Measurements from ENCODE around the gene ATAT1.
A peak's percentile ranks its signal among the peaks of the same experiment; 100 is the strongest.

ATAT1 gene

DNA sequence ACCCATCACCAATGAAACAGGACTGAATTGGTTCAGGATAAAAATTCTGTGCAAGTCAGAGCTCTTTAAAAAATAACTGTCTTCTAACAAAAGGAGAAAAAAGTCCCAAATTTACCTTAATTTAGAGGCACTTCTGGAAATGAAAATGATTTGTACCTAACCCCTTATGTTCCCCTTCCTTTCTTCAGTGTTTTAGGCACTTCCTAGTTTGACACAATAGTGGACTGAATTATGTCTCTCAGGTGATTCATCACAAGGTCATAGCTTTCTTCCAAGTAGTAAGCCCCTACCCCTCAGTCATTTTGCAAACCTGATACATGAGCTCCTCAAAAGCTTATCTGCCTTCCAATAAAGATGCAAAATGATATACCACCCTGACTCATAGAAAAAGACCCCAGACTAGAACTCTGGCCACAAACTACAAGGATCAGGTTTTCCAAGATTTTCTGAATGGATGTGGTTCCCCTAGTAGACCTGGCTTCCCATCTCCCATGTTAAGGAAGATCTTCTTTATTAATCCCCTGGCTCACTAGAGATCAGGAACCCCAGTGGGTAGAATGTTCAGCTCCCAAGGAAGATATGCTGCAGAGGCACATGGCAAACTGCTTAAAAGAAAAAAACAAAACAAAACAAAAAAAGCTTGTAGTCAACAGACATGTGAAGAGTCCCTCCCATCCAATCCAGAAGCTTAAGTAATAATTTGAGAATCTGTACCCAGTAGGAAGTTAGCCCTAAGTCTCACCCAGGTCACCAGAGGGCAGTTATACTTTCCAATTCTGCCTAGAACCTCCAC, 13.2 kb upstream of the ATAT1 start:
- no peak for DNase-seq (ENCODE audit: low read depth)

DNA sequence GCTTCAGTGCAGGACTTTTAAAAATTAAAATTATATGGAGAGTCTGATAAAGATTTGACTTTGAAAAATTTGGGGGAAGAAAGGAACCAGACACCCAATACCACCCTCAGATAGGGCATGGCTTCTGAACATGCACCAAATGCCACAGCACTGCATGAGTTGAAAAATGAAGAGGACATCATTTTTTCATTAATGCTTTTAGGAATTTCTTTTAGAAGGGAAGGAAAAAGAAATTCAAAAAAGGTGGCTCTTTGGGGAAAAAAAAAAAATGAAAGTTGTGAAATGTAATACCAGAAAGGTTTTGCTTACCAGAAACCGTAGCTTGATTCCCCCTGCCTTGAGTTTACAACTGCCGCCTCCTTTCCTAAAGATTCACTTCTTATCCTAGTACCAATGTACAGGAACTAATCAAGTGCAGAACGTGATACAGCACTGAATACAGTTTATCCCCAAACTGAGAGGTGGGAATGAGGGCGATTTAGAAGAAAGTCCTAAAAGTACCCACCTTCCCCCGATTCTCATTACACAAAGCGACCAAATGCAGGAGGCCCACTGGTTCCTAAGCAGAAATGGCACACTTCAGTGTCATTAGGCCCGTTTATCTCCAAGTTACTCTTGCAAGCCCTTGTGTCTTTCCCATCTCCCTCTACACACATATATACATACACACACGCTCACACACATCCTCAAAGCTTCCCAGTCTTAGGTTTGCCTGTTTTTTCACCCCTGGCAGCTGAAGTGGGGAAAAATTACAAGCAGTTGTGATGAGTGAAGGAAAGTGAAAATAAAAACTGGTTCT, 12.4 kb upstream of the ATAT1 start:
- DNase-seq (ENCODE audit: low read depth): no peak

DNA sequence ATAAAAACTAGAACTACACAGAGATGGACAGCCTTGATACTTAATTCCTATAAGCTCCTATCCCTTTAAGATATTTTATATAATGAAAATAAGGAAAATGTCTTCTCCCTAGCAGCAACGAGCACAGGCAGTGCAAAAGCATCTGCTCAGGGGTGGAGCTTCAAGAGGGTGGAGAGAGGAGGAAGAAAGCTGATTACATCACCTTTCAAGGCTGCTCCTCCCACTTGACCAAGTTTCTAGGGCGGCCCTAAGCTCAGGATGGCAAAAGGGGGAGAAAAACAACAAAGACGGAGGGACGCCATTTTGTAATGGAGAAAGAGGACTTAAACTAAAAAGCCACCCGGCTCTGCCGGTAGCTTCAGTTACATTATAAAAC, 11.8 kb upstream of the ATAT1 start:
- DNase-seq (ENCODE audit: low read depth): peak; percentile 99

DNA sequence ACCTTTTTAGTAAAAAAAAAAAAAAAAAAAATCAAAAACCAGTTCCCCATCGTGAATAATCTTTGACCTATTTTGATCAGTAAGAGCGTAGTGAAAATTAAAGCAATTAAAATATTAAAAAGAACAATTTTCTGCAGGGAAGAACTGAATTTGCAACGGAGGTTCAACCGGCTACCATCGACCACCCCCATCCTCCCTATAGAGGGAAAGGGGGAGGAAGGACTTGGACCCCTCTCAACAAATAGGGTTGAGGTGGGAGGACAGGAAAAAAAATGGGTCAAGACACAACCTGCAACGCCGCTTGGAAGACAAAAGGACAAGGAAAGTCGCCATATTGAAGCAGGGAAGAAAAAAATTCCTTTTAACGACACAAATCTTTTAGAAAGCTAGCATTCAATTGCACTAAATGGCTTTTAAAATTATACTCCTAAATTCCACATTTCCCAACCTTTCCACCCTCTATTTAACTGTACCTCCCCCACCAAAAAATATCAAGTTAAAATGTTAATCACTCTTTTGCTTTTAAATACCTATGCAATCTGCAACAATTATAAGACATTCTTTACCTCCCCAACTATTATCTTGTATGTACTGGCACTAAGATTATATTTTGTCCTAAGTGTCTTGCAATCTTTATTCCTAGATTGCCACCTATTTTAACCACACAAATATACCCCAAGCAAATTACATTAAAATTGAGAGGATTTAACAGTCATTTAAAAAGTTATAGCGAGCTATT, 11.3 kb upstream of the ATAT1 start:
- DNase-seq (ENCODE audit: low read depth): peak; percentile 93

DNA sequence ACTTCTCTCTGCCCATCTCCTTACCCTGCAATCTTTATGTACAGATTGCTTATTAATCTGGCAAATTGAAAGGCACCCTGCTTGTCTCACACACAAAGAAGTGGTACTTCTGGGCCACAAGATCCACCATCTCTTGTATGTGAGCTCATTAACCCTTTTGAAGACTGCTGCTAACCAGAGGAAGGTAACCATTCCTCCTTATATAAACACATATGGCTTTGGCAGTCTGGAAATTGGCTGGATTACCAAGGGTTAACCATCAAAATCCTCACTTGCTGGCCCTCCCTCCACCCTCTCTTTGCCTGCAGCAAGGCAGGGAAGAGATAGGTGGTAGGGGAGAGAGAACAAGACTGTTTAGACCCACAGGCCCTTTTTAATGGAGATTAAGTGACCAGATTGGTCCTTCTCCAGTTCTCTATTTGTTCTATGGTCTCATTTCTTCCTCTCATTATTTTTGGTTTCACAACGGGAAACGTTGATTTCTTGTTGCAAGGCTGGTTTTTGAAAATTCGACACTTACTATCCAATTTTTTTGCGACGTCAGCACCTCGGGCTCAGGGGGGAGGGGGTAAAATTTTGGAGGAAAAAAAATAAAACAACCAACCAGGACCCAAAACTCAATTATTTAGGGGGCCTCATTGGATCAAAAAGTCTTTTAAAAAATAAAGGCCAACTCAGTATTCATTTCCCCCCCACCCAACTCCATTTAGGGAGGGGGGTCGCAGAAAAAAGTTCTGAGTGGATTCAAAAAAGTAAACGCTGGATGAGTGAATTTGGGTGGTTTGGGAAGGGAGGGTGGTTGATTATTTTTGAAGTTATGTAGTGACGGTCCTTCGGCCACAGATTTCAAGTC, 10.5 kb upstream of the ATAT1 start:
- DNase-seq (ENCODE audit: low read depth): peak; percentile 14

DNA sequence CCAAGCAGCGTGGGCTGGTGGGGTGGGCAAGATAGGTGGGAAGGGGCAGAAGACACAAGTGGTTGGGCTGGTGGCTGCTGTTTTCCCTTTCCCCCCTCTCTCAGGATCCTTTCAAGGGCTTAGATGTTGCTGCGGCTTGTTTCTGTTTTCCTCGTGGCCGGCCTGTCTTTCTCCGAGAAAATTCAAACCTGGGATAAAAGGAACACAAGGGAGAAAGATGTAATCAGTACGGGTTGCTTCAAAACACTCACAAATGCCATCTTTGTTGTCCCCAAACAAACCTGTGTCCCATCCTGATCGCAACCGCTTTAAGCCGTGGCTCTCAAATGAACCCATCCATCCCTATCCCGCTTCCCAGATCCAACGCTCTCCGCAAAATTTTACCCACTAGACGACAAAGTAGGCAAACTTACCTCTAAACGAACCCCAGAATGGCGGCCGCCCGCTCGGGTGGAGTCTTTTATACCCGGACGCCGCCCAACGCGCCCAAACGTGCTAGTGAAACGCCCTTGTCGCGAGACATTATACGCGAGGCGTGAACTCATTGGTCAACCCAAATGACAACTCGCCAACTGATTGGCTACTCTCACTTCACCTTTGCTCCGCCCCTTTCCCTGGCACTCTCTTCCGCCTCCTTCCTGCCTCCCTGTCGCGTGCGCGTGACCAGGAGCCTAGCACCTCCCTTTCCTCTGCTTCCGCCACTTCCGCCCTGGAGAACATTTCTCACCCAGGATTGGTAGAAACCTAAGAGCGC, 9.7 kb upstream of the ATAT1 start, which contains the start of gene PPP1R10:
Gene PPP1R10 (minus strand): TSS at position 433 of the 754 bp plus-strand sequence. CDS start 7,299 bp downstream, outside the sequence.
- peak; percentile 100 for DNase-seq (ENCODE audit: low read depth)

DNA sequence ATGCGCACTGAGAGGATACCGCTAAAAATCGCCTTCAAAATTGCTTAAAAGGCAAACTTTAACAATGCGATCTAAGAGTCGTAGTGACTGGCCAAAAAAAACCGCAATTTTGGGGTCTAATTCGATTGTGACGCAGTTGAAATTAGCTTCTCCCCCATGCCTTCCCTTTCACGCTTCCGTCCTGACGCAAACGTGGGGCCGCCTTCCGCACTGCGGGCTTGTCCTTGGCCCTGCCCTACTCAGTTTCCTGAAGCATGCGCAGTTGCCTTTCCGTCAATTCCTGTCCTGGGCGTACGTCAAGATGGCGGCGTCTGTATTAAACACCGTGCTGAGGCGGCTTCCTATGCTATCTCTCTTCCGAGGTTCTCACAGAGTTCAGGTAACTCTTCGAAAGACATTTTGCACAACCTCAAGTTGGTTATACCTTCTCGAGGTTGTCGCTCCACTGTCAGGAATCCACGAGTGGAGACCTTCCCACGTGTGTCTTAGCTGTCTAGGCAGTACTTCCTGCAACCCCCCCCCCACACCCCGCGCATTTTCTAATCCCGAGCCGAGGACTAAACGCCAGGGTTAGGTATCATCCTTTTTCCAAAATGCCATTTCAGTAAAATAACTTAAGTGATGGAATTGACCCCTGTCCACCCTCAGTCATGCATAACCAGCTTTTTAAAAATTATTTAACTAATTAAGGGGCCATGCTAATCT, 9.0 kb upstream of the ATAT1 start, which contains the start of gene MRPS18B:
Gene MRPS18B (plus strand): TSS at position 276 of the 705 bp plus-strand sequence. CDS start 26 bp downstream, at position 302.
- DNase-seq (ENCODE audit: low read depth): peak; percentile 98

DNA sequence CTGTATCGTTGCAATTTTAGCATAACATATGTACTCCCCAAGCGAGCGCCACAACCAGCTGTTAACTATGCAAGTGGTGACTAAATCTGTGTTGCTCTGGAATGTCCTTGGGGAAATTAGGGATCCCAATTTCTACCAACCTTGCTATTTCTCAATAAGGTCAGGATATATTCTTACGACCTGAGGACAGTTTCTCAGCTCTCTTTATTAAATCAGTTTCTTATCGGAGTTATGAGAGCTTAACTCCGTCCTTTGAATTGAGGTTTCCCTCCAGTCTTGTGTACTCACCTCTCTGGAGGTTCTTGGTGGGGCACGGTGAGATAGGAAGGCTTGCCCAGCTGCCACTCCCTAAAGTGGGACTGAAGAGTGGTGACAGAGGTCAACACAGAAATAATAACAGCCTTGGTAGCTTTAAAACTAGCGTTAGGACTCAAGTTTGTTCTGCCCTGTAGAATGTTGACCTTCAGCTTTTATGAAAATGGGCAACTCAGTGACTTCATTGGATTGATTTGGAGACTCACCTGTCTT, 8.3 kb upstream of the ATAT1 start:
- no peak for DNase-seq (ENCODE audit: low read depth)

DNA sequence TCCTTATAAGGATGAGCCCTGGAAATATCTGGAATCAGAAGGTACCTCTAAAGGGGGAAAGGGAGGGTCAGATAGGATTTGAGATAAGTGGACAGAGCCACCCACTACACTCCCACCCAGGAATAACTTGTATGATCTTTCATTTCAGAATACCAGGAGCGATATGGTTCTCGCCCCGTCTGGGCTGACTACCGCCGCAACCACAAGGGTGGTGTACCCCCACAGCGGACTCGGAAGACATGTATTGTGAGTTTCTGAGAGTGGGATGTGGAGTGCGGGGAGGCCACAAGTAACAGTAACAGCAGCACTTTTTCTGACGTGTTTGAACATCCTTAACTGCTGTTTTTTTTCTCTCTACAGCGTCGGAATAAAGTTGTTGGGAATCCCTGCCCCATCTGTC, 7.1 kb upstream of the ATAT1 start:
- no peak for DNase-seq (ENCODE audit: low read depth)

DNA sequence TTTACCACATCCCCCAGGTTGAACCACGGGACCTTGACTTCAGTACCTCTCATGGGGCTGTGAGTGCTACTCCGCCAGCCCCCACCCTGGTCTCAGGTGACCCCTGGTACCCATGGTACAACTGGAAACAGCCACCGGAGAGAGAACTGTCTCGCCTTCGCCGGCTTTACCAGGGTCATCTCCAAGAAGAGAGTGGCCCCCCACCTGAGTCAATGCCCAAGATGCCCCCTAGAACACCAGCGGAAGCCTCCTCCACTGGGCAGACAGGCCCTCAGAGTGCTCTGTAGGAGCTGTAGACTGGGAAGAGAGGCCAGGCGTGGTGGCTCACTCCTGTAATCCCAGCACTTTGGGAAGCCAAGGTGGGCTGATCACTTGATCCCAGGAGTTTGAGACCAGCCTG, 1.2 kb upstream of the ATAT1 start:
- no peak for DNase-seq (ENCODE audit: low read depth)

DNA sequence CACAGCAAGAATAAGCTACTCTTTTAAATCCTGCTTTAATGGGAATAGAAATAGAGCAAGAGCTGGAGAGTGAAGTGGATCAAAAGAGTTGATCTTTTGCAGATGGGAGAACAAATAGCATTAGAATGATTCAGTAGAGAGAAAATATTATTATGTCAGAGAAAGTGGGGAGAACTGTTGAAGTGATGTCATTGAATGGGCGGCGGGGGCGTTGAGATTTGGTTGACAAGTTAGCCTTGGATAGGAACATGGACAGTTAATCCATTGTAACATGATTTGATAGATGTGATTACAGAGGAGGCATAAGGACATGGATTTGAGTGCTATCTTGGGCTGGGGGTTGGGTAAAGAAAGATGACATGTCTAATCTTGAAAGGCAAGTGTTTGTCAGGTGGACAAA, 9.2 kb downstream of the ATAT1 start:
- DNase-seq (ENCODE audit: low read depth): no peak

DNA sequence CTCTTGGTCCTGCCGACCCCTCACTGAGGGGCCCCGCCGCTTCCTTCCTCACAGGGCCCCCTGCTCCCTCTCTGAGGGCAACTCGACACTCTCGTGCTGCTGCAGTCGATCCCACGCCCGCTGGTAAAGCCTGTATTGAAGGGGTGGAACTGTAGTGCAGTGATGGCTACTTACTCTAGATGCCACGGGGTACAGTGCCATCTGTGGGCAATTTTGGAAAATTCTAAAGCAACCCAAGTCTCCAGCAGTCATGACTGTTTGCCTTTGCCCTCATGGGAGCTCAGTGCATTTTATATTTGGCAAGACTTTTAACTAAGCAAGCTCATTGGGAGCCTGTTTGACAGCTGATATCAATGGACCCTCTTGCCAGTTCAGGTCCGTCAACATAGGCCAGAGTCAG, 13.8 kb downstream of the ATAT1 start:
- DNase-seq (ENCODE audit: low read depth): no peak

DNA sequence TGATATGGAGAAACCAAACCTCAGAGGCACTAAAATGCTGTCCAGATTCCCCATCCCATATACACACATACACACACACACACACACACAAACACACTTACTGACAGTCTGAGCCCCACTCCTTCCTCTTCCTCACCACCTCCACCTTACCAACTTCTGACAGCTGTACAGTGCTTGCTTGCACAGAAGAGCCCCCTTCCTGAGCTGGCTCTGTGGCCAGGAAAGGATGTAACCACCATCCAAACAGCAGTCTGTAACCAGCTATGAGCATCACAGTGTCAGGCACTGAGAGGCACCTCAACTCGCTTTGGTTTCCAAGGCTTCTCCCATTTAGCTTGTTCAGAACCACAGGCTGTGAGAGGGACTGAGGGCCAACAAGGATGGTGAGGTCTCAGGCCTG, 14.4 kb downstream of the ATAT1 start:
- no peak for DNase-seq (ENCODE audit: low read depth)

DNA sequence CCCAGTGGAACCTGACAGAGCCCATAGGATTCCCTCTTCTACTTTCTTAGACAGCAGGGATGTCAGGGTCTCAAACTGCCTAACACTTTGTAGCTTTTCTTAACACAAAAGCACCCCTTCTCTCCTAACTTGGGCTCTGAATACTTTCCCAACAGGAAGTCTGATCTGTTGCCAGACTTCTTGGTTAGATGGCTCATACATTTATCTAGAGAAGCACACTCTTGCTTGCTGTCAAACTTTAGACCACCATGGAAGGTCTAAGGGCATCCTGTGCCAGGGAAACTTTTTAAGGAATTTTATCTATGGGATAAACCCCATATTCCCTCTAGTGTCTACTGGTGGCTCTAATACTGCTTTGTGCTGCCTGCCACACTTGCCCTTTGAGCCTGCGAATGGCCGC, 17.0 kb downstream of the ATAT1 start:
- DNase-seq (ENCODE audit: low read depth): no peak

DNA sequence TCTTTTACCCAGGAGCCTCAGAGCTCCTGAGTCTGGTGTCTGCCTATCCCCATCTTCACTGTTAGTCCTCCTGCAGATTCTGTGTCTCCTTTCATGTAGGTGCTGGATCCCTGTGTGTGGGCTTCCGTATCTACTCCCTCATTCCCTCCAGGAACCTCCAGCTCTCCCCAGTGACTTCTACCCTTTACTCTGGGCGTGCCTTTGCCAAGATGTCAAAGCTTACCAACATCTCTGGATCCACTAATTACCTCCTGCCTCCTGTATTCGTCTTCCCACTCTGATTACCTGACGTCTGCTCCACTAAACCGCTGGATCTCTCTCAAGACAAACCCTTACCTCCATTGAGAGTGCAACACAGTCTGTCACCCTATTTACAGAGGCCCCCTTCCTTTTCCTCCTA, 18.1 kb downstream of the ATAT1 start:
- no peak for DNase-seq (ENCODE audit: low read depth)

DNA sequence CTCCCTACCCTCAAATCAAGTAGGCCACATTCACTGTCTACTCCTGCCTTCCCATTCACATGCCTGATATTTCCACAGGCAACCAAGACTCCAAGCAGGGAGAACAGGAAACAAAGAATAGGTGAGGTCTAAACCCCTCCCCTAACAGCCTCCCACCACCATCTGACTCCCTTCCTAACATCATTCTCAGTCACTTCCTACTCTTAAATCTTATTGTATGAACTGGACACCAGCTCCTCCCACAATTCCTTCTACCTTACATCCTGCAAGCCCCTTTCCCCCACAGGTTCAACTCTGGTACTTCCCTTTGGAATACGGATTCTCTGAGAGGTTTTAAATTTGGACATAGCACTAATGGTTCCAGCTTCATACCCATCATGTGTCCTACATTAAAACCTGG, 19.3 kb downstream of the ATAT1 start:
- DNase-seq (ENCODE audit: low read depth): no peak

DNA sequence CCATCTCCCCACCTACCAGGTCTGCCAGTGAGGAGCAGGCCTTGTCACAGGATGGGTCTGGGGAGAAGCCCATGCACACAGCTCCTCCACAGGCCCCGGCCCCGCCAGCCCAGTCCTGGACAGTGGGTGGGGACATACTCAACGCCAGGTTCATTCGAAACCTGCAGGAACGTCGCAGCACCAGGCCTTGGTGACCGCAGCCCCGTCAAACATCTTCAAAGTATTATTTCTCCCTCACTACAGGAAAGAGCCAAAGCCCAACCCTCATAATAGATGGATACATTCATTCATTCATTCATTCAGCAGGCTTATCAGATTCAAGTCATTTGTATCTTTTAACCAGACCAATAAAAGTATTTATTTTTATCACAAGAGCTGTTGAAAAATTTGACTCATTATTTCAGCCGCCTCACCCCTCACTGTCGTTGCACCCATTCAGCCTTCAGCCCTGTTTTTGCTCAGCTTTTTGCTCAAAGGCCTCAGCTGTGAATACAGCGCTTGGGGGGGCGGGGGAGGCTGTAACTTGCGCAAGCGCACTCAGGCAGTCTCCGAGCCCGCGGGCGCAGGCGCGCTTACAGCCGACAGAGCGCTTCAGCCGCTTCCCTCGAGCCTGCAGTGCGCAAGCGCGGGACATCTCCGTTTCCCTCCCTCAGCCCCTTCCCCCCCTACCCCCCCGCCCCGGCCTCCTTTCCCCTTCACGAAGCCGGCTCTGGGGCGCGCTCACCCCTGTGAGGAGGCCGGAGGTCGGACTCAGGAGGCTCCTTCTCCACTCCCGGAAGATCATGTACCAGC, 20.0 kb downstream of the ATAT1 start, which contains the start of gene C6orf136:
Gene C6orf136 (plus strand): TSS at position 684 of the 792 bp plus-strand sequence. CDS start 99 bp downstream, at position 783.
- peak; percentile 92 for DNase-seq (ENCODE audit: low read depth)

DNA sequence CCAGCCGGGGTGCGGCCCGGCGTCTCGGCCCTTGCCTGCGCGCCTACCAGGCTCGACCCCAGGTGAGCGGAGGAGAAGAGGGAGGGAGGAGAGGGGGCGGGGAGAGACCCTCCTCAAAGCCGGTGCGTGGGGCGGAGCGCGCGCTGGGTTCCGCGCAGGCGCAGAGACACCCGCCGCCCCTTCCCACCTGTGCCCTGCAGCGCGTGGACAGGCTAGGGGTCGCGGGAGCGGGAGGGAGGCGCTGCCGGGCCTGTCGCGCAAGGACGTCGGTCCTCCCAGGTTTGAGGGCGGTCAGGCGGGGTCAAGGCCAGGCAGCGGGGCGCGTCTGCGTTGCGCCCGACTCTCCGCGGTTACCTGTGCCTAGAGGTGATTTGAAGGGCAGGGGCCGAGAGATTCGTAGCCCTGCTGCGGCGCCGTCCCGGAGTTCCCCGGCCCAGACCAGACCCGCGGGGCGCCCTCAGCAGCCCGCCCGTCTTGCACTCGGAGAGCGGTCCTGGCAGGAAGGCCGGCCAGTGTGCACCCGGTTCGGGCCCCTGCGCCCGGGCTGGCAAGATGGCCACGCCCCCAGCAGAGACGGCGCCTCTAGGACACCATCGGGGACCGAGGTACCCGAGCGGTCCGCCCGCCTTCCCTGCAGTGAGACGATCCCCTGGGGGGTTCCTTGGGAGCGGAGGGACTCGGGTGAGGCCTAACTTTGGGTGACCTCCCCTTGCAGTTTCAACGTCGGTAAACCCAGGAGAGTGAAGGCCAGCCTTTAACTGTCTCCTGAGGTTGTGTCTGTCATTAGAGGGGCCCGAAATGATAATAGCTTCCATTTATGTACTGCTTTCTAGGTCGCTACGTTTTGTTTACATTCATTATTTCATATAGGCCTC, 20.8 kb downstream of the ATAT1 start:
- peak; percentile 16 for DNase-seq (ENCODE audit: low read depth)

All from fibroblast of the conjunctiva (primary cell).